Mesenchymal stem cell (in vitro differentiated cells and primary cell): ENCODE results near the gene CCDC187.
"Not testable (repeated sequence)": the region's sequence is repeated elsewhere in the genome, so short reads cannot be mapped to it uniquely, and the experiment has no call there.

ENCODE experiments used
- DNase-seq: peaks from one replicate; pipeline ENCODE4 v3.0.0-alpha.2; 2013
- H2AFZ ChIP-seq: one replicate; pipeline ENCODE4 v1.6.1; 2013; ENCODE audit warnings: low read depth, mild to moderate bottlenecking, control low read depth, inconsistent platforms, low read length, moderate library complexity
- H2AK5ac ChIP-seq: 2 replicates; pipeline ENCODE4 v1.6.1; 2013; ENCODE audit warnings: low read length, moderate library complexity, mild to moderate bottlenecking, inconsistent platforms; ENCODE audit not compliant: severe bottlenecking
- H2BK120ac ChIP-seq: one replicate; pipeline ENCODE4 v1.6.1; 2013; ENCODE audit warnings: low read depth, mild to moderate bottlenecking, inconsistent platforms, low read length, moderate library complexity
- H2BK12ac ChIP-seq, 2 experiments: one replicate each; pipeline ENCODE4 v1.6.1; 2013; ENCODE audit warnings: inconsistent platforms in 2 of 2, low read length in 2 of 2, mild to moderate bottlenecking in 2 of 2, moderate library complexity in 2 of 2, control low read depth in 1 of 2
- H2BK15ac ChIP-seq: one replicate; pipeline ENCODE4 v1.6.1; 2013; ENCODE audit warnings: mild to moderate bottlenecking, low read depth, inconsistent platforms; ENCODE audit not compliant: poor library complexity, severe bottlenecking
- H2BK5ac ChIP-seq: 2 replicates; pipeline ENCODE4 v1.6.1; 2013; ENCODE audit warnings: low read depth, mild to moderate bottlenecking, low read length, control low read depth, inconsistent platforms; ENCODE audit not compliant: poor library complexity, severe bottlenecking
- H3K14ac ChIP-seq, 2 experiments: one replicate each; pipeline ENCODE4 v1.6.1; 2013; ENCODE audit warnings: inconsistent platforms in 2 of 2, low read length in 2 of 2, control low read depth in 1 of 2, mild to moderate bottlenecking in 1 of 2, moderate library complexity in 1 of 2
- H3K18ac ChIP-seq, 2 experiments: one replicate each; pipeline ENCODE4 v1.6.1; 2013; ENCODE audit warnings: inconsistent platforms in 2 of 2, low read length in 2 of 2, control low read depth in 1 of 2, low read depth in 1 of 2, mild to moderate bottlenecking in 1 of 2
- H3K23ac ChIP-seq, 2 experiments: one replicate each; pipeline ENCODE4 v1.6.1; 2013; ENCODE audit warnings: inconsistent platforms in 2 of 2, low read length in 2 of 2, mild to moderate bottlenecking in 2 of 2, moderate library complexity in 2 of 2, control low read depth in 1 of 2
- H3K27ac ChIP-seq: 2 replicates; pipeline ENCODE4 v1.5.1; 2013; ENCODE audit warnings: mild to moderate bottlenecking, moderate library complexity, low read length, control low read depth, inconsistent platforms; ENCODE audit not compliant: poor library complexity, severe bottlenecking
- H3K27me3 ChIP-seq, 2 experiments: 2 replicates each; pipeline versions ENCODE4 v1.6.1 to v1.7.0; 2013; ENCODE audit warnings: low read length in 2 of 2, mild to moderate bottlenecking in 2 of 2, moderate library complexity in 2 of 2, control low read depth in 1 of 2, inconsistent platforms in 1 of 2; ENCODE audit not compliant: control insufficient read depth in 1 of 2, insufficient read depth in 1 of 2
- H3K36me3 ChIP-seq, 2 experiments: 2 replicates each; pipeline versions ENCODE4 v1.6.1 to v1.7.0; 2013; ENCODE audit warnings: low read length in 2 of 2, control low read depth in 1 of 2, inconsistent platforms in 1 of 2, low read depth in 1 of 2, mild to moderate bottlenecking in 1 of 2; ENCODE audit not compliant: insufficient read depth in 2 of 2, control insufficient read depth in 1 of 2
- H3K4ac ChIP-seq, 2 experiments: one replicate each; pipeline ENCODE4 v1.6.1; 2013; ENCODE audit warnings: inconsistent platforms in 2 of 2, low read length in 2 of 2, mild to moderate bottlenecking in 2 of 2, moderate library complexity in 2 of 2, control low read depth in 1 of 2, low read depth in 1 of 2
- H3K4me1 ChIP-seq: 2 replicates; pipeline ENCODE4 v1.6.1; 2013; ENCODE audit warnings: low read depth, low read length, control low read depth; ENCODE audit not compliant: control insufficient read depth, insufficient read depth
- H3K4me2 ChIP-seq: 2 replicates; pipeline ENCODE4 v1.6.1; 2013; ENCODE audit warnings: low read length, mild to moderate bottlenecking, inconsistent platforms; ENCODE audit not compliant: poor library complexity, severe bottlenecking
- H3K4me3 ChIP-seq, 2 experiments: 2 replicates each; pipeline versions ENCODE4 v1.5.1 to v1.7.0; 2013; ENCODE audit warnings: low read length in 2 of 2, mild to moderate bottlenecking in 2 of 2, control low read depth in 1 of 2, low read depth in 1 of 2; ENCODE audit not compliant: insufficient read depth in 1 of 2
- H3K79me1 ChIP-seq: replicated peaks from 2 replicates; pipeline ENCODE4 v1.6.1; 2013; ENCODE audit warnings: mild to moderate bottlenecking, control low read depth, low read length, inconsistent platforms; ENCODE audit not compliant: poor library complexity, severe bottlenecking
- H3K9ac ChIP-seq: 2 replicates; pipeline ENCODE4 v1.7.0; 2013; ENCODE audit warnings: mild to moderate bottlenecking, low read length, moderate library complexity
- H3K9me3 ChIP-seq: 2 replicates; pipeline ENCODE4 v1.7.0; 2013; ENCODE audit warnings: mild to moderate bottlenecking, low read length; ENCODE audit not compliant: control insufficient read depth
- H4K8ac ChIP-seq: one replicate; pipeline ENCODE4 v1.6.1; 2013; ENCODE audit warnings: inconsistent platforms, mild to moderate bottlenecking, low read length, moderate library complexity
- H4K91ac ChIP-seq: one replicate; pipeline ENCODE4 v1.6.1; 2013; ENCODE audit warnings: mild to moderate bottlenecking, low read length, inconsistent platforms
- WGBS: methylation state at CpG from one replicate; pipeline ENCODE4 v1.1.7; 2013; ENCODE audit warnings: mixed read lengths; 5-methylcytosine and 5-hydroxymethylcytosine counted together

The CCDC187 gene

DNA sequence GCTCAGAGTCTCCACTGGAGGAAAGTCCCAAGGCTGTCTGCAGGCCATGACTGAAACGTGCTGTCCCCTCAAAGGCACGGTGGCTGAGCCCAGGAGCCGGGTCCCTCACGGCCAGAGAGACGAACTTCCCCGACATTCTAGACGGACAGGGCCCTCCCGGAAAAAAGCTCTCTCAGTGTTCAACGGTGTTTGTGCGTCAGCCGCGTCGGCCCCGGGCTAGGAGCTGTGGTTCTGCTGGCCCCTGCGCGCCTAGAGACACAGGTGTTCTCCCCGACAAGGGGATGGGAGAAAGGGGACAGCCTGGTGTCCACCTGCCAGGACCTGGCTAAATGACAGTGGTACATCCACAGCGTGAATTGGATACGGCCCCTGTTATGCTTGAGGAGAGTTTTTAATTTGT, 17.7 kb upstream of the CCDC187 start:
- WGBS, result 95% methylated on average over 19 of the region's 19 CpGs
- no peak for DNase-seq

DNA sequence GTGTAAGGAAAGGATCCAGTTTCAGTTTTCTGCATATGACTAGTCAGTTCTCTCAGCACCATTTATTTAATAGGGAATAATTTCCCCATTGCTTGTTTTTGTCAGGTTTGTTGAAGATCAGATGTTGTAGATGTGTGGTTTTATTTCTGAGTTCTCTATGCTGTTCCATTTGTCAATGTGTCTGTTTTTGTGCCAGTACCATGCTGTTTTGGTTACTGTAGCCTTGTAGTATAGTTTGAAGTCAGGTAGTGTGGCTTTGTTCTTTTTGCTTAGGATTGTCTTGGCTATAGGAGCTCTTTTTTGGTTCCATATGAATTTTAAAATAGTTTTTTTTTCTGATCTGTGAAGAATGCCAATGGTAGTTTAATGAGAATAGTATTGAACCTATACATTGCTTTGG, 17.1 kb upstream of the CCDC187 start:
- H3K79me1 ChIP-seq, H3K9ac ChIP-seq, DNase-seq: not testable (repeated sequence)

More for the DNA sequence above, 17.7 kb upstream of the CCDC187 start:
- Histone ChIP-seq H3K27ac (no peak overlapping the region), H3K4me3 (no peak overlapping the region), H3K4ac (no peak overlapping the region), H2BK15ac (no peak overlapping the region), H3K18ac (no peak overlapping the region), H3K27me3 (peaks cover 0 to 16% of the 10 kb centered on the region in 2 experiments), H2BK12ac (peak overlapping the region in 1 of 2 experiments; percentile 25), H3K4me2 (no peak overlapping the region), H3K9me3 (no peaks in the 10 kb centered on the region), H3K79me1 (no peaks in the 10 kb centered on the region), H4K91ac (no peak overlapping the region), H3K4me1 (peaks cover 28% of the 10 kb centered on the region), H3K14ac (no peak overlapping the region), H2AFZ (no peak overlapping the region), H3K23ac (no peak overlapping the region), H4K8ac (no peak overlapping the region), H2BK120ac (no peak overlapping the region), H2AK5ac (no peak overlapping the region), H3K36me3 (peaks cover 0 to 4% of the 10 kb centered on the region in 2 experiments), H3K9ac (no peak overlapping the region), H2BK5ac (no peak overlapping the region)

DNA sequence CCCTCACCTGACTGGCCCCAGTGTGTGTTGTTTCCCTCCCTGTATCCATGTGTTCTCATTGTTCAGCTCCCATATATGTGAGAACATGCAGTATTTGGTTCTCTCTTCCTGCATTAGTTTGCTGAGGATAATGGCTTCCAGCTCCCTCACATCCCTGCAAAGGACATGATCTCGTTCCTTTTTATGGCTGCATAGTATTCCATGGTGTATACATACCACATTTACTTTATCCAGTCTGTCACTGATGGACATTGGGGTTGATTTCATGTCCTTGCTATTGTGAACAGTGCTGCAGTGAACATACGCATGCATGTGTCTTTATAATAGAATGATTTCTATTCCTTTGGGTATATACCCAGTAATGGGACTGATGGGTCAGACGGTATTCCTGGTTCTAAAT, 16.1 kb upstream of the CCDC187 start:
- H2BK120ac ChIP-seq, H2BK5ac ChIP-seq, H3K18ac ChIP-seq, H3K27ac ChIP-seq, H3K4me3 ChIP-seq, H3K14ac ChIP-seq, H3K79me1 ChIP-seq, H3K36me3 ChIP-seq, H3K9me3 ChIP-seq, H3K9ac ChIP-seq, H3K4me2 ChIP-seq, H2BK12ac ChIP-seq, H4K91ac ChIP-seq, H2AK5ac ChIP-seq, H2BK15ac ChIP-seq, H3K4ac ChIP-seq, DNase-seq, H4K8ac ChIP-seq, H2AFZ ChIP-seq, H3K23ac ChIP-seq: not testable (repeated sequence)
- Histone ChIP-seq H3K27me3 (peaks cover 0 to 16% of the 10 kb centered on the region in 2 experiments), H3K4me1 (peaks cover 14% of the 10 kb centered on the region)
- 100% methylated on average over 2 of the region's 3 CpGs for WGBS

More for the DNA sequence above, 17.1 kb upstream of the CCDC187 start:
- H3K14ac ChIP-seq, H2BK5ac ChIP-seq, H2AK5ac ChIP-seq, H3K4me3 ChIP-seq, H3K36me3 ChIP-seq, H2BK15ac ChIP-seq, H2BK120ac ChIP-seq, H3K4me2 ChIP-seq, H3K4ac ChIP-seq, H3K23ac ChIP-seq, H4K91ac ChIP-seq, H3K18ac ChIP-seq, H3K27ac ChIP-seq, H2AFZ ChIP-seq, H4K8ac ChIP-seq, H2BK12ac ChIP-seq, H3K9me3 ChIP-seq: not testable (repeated sequence)
- H3K4me1 ChIP-seq, result peaks cover 23% of the 10 kb centered on the region
- H3K27me3 ChIP-seq, result peaks cover 0 to 16% of the 10 kb centered on the region in 2 experiments

DNA sequence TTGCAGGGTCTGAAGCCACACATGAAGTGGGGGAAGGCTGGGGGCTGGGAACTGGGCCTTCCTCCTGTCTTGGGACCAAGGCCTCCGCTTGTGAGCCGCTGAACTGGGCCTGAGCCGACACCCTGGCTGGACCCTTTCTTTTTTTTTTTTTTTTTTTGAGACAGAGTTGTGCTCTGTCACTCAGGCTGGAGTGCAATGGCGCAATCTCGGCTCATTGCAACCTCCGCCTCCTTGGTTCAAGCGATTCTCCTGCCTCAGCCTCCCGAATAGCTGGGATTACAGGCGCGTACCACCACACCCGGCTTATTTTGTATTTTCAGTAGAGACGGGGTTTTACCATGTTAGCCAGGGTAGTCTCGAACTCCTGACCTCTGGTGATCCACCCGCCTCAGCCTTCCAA, 15.3 kb upstream of the CCDC187 start:
- H3K4me1 ChIP-seq, result peaks cover 14% of the 10 kb centered on the region
- H3K4ac ChIP-seq, H3K79me1 ChIP-seq, H2AK5ac ChIP-seq, H2BK15ac ChIP-seq, H2BK12ac ChIP-seq, H2BK120ac ChIP-seq, H3K4me3 ChIP-seq, H4K8ac ChIP-seq, H2BK5ac ChIP-seq, H3K36me3 ChIP-seq, H3K4me2 ChIP-seq, DNase-seq, H3K9ac ChIP-seq, H2AFZ ChIP-seq, H4K91ac ChIP-seq, H3K27ac ChIP-seq, H3K23ac ChIP-seq, H3K18ac ChIP-seq: not testable (repeated sequence)
- H3K9me3 ChIP-seq, result peaks cover 13% of the 10 kb centered on the region
- H3K27me3 ChIP-seq, result peaks cover 0 to 16% of the 10 kb centered on the region in 2 experiments
- WGBS, result 96% methylated on average over 14 of the region's 14 CpGs
- H3K14ac ChIP-seq, result peak overlapping the region in 1 of 2 experiments; percentile 74
